Kidney glomerular epithelial cell (primary cell): ENCODE data around the gene ERCC6L.
"Not testable (repeated sequence)": the region's sequence is repeated elsewhere in the genome, so short reads cannot be mapped to it uniquely, and the experiment has no call there.

Source experiments
- DNase-seq: peaks from one replicate; lab custom pipeline; 2025; lab: John Stamatoyannopoulos, UW

The ERCC6L gene

DNA sequence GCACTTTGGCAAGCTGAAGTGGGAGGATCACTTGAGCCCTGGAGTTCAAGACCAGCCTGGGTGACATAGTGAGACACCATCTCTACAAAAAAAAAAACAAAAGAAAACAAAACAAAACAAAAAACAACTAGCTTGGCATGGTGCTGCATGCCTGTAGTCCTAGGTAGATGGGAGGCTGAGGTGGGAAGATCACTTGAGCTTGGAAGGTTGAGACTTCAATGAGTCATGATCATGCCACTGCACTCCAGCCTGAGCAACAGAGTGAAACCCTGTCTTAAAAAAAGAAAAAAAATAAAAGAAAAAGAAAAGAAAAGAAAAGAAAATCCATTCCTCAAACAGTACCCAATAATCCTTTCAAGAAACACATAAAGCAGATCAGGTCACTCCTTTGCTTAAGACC lies 14.9 kb upstream of the ERCC6L start:
- DNase-seq: peak; percentile 25

DNA sequence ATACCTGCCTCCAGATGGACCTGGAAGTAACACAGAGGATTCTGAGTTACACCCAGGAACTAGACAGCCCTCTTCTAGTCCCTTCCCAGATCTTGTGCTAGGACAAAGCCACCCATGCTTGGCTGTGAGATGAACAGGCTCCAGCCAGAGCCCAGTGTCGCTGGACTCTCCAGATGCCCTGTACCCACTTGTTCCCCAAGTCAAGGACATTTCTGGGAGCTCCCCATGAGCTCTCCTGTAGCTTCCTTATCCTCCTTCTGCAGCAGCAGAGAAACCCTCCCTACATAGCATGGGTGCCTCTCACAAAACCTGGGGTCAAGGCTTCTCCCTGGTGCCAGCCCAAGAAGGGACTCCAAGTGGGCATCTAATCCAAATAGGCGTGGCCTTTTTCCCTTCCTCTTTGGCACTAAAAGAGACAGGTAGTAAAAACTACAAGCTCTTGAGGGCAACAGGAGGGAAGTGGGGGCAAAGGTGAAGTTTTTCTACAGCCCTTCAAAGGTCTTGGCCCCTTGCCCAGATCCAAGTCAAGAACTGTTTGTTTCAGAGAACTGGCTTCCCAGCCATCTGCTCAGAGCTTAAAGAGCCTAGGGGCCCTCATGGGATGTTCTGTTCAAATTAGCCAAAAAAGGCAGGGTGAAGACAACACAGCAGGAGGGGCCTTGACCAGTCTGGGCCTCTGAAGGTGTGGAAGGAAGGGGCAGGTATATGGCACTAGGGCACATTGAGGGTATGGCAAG lies 8.5 kb upstream of the ERCC6L start:
- DNase-seq: no peak

DNA sequence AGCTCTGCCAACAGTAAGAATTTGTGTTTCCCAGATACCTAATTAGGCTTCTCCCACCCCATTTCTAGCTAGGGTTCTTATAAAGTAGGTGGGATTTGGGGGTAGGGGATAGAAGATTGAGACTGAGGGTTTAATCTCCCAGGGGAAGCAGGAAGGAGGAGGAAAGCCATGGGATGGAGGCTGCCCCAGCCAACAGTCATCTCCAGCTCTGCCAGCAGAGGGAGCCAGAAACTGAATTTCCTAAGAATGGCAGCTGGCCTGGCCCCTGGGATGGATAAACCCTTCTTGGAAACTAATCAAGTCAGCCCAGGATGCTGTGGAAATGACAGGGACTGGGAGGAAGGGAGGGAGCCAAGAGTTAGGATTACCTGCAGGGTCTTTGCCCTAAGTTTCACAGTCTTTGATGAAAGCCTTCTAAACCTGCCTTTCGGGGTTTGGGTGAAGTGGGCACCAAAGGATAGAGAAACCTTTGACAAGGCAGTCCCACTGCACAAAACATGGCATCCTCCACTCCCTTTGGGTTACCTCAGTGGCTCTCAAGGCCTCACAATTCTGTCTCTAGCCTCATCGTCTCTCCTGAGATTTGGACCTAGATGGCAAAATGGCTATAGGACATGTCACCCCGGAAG lies 6.7 kb upstream of the ERCC6L start:
- DNase-seq: no peak

DNA sequence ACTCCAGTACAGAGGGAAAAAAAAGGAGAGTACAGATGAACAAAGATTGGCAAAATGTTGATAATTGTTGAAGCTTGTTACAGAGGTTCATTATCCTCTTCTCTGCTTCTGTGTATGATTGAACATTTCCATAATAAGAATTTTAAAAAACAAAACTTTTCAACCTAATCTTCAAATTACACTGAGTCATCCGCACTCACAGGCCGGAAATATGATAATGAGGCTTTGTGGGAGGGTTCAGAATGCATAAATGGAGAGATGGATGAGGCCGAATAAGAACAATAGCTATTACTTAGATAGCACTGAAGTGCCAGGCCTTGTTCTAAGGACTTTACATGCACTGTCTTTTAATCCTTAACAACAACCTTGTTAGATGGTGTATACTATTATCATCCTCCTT lies 4.6 kb upstream of the ERCC6L start:
- no peak for DNase-seq

DNA sequence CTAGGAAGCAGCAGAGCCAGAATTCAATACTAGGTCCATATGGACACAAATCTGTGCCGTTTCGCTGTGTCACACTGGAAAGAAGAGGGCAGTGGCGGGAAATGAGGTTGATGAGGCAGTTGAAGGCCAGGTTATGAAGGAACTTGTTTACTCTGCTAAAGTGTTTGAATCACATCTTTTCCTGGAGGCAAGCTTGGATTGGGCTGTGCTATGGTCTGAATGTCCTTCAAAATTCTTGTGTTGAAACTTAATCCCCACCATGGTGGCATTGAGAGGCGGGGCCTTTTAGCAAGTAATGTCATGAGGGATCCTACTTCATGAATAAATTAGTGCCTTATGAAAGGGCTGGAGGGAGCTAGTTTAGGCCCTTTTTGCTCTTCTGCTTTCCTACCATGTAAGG lies 2.1 kb upstream of the ERCC6L start:
- no peak for DNase-seq

DNA sequence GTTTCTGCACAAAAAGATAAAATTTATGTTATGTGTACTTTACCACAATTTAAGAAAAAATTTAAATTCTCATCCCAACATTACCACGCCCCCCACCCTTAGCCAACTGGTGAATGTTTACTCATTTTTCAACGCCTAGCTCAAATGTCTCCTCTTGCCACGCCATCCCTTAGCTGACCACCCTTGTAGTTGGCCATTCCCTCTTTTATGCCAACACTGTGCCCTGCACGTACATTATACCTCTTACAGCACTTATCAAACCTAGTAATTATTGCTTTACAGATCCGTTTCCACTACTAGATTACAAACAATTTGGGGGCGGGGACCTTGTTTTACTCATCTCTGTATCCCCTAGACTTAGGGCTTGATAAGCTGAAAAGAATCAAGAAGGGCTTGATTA lies 644 bp downstream of the ERCC6L start:
- DNase-seq: no peak

DNA sequence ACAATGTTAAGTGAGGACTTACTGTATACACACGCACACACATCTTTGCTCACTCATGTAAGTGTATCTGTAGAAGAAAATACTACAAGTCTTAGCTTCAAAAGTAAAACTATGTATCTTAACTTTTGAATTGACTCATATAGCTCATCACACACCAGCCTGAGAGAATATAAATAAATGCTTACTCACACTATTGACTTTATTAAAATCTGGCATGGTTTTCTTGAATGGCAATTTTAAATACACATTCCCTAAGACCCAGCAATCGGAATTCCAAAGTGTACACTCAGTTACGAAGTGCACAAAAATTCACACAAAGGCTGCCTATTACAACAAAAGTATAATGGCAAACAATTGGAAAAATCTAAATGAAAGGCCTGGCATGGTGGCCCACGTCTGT lies 2.0 kb downstream of the ERCC6L start:
- no peak for DNase-seq

DNA sequence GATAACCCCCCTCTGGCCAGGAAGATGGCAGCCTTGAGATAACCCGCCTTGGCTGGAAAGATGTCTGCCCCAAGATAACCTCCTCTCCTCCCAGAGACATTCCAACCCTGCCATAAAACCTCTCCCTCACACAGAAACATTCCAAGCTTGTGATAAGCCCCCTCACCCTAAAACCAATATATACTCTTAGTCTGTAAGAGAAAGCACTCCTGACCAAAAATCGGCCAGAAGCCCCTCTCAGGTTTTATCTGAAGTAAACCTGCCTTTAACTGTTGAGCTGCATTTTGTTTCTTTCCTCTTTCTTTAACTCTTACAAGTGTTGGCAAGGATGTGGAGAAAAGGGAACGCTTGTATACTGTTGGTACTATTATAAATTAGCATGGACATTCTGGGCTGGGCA lies 8.5 kb downstream of the ERCC6L start:
- DNase-seq: no peak

DNA sequence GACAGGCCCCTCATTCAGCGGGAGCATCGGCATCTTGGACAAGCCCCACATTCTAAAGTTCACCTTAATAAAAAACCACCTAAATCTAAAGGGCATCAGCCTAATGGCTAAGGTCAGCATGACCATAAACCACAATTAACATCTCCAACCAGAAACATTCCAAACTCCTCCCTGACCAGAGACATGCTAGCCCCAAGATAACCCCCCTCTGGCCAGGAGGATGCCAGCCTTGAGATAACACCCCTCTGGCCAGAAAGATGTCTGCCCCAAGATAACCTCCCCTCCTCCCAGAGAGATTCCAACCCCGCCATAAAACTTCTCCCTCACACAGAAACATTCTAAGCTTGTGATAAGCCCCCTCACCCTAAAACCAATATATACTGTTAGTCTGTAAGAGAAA lies 18.5 kb downstream of the ERCC6L start:
- not testable (repeated sequence) for DNase-seq

DNA sequence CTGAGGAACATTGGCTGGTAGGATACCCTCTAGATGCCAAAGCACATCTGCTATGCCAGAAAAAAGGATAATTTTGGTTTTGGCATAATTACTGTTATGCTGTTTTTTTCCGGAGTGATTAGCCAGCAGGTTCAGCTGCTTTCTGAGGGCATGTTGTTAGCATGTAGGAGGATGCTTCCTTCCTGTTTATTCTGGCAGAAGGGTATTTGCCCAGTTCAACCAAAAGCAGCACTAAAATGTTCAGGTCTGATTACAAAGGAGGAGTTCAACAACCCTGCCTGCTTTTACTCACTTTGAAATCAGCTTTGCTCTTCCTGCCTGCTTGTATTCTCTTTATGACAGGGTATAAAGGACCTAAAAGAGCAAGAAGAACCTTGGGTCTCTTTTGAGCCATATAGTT lies 21.9 kb downstream of the ERCC6L start:
- DNase-seq: no peak

DNA sequence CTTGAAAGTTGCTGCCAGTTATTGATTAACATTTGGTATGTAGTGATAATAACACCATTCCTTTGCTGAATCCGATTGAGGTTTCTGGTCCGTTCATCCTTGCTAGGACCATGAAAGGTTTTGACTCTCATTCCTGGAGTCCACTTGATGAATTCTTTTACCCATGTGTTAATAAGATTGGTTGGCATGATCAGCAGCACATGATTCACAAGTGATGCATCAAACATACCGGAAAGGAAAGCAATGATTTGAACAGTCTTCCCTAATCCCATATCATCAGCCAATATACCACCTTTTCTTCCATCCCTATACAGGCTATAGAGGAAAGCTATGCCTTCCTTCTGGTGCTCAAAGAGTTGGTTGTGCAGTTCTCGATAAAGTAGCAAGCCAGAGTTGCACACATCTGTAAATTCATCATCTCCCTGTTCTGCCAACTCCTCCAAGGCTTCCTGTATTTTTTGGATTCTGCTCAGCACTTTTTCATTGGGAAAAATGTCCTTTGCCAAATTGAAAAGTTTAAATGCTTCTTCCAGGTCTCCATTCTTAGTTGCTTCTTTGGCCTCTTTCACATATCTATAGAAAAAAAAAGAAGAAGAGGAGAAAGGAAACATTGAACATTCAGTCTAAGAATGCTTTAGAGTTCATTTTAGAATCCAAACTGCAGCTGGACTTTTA lies 30.6 kb downstream of the ERCC6L start:
- no peak for DNase-seq

DNA sequence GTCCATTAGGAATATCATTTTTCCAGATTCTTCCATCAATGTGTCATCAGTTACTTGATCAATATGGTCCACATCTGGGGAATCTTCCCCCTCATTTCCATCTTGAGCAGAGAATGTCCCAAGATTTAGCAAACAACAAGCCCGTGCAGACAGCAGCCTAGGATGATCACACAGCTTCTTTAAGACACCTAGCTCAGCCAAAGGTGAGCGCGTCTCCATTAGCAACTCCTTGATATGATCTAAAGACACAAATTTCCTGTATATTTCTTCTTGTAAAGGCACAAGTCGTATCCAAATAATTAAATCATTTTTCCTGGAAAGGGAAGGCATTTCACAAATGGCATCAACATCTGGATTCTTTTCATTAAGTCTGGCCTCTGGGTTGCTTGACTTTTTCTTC lies 31.5 kb downstream of the ERCC6L start:
- no peak for DNase-seq

DNA sequence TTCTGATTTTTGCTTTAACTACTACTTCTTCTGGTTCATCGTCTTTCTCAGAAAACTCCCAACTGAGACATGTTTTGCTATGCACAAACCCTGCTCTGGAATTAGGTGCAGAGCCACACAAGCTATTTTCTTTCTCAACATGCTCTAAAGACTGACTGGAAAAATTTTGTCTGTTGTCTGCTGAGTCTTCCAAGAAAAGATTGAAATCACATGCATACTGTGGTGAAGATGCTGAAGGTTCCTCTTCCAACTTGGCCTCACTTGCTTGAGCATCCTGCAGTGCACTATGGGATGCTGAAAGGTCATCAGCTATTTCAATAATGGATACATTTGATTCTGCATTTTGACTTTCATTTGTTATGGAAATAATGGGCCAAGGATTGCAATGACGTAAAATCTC lies 33.1 kb downstream of the ERCC6L start:
- DNase-seq: no peak

DNA sequence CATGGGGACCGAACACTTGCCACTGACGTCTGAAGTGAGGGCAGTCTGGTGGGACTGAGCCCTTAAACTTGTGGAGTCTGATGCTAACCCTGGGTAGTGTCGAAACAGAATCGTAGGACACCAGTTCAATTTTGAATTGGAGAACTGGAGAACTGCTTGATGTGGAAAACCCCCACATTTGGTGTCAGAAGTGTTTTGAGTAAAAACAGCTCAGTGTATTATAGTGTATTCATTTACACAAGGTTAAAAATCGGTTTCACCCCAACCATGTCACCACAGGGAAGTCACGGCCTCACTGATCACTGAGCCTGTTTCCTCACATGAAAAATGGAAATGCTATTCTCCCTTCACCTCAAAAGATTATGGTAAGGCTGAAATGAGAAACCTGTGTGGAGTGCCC lies 35.4 kb downstream of the ERCC6L start:
- no peak for DNase-seq

DNA sequence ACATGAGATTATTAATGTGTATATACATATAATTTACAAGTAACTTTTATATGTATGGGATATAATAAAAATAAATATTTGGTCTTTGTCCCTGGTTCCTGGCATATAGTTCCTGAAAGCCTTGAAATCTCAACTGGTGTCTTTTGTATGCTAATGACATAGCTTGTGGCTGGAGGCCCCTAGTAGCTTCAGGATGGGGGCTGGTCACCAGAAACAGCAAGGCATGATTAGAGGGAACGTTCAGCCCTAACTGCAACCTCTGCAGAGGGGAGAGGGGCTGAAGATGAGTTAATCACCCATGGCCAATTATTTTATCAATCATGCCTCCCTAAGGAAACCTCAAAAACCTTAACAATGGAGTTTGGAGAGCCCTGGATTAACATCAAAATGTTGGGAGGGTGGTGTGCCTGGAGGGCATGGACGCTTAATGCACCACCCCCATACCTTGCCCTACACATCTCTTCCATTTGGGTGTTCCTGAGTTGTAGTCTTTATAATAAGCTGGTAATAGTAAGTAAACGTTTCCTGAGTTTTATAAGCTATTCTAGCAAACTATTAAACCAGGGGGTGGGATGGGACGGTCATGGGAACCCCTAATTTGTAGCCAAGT lies 35.9 kb downstream of the ERCC6L start:
- no peak for DNase-seq

DNA sequence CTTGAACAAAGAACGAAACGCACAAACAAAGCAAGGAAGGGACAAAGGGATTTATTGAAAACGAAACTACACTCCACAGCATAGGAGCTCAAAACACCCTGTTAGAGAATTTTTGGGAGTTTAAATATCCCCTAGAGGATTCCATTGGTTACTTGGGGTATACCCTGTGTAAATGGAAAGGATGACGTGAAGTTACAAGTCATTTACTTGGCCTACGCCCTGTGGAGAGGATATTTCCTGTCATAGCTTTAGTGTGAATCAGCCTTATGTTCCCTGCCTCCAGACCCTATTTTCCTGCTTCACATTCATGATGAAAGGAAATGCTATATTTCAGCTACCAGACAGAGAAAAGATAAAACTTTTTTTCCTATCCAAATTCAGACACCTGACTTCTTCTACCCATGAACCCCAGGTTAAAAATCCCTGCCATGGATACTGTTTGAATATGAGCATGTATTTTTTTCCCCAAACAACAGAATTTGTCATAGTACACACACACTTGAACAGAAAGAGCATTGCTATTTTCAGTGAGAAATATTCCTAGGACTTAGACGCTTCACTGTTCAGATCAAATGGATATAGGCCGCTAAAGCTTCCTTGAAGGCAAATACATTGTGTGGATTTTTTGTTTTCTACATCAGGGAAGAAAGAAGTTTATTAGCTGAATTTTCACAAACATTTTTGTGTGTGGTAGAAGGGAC lies 36.8 kb downstream of the ERCC6L start:
- peak; percentile 0 for DNase-seq

DNA sequence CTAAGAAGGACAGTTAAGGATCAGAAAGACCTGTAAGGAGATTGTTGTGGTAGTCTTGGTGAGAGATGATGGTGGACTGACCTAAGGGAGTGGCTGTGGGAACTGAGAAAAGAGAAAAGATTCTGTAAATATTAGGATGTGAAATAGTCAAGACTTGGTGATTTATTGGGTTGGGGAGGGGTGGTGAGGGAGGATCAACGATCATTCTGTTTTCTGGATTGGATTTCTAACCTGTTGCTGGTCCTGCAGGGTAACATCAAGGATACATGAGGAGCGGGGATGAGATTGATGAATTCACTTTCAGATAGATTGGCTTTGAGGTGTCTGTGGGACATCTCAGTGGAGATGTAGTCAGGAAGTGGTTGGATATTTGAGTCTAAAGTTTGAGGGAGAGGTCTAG lies 55.9 kb downstream of the ERCC6L start:
- no peak for DNase-seq

DNA sequence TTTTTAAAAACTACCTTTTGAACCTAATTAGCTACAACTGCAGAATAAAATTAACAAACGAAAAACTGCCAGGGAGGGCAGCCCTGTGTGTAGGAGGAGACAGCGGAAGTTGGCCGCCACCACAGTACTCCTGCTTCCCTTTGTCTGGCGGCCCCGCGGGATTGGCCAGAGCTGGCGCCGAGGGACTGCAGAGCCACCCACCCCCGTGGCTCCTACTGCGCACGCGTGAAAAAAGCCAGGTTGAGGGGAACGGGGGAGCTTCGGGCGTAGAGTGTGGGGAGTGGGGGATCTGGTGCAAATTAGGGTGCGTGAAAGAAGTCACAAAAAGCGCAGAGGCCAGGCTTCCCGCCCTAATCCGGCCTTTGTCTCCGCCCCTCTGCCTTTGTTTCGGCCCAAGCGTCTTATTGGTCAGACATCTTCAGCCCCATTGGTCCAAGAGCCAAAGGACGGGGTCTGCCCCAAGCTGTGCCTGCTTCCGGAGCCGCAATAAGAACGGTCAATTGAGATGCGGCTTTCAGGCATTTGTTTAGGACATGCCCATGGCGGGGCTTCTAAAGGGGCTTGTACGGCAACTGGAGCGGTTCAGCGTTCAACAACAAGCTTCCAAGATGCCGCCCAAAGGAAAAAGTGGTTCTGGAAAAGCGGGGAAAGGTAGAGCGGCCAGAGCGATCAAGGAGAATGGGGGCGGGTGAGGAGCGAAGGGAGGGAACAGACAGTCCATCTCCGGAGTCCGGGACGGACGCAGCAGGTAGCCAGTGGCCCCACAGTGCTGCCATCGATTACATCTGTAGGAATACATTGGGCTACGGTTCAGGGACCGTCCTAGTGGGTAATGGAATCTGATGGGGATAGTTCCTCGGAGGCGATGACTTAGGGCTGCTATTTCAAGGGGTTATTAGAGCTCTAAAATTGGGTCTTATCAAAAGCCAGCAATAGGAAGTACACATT lies 57.4 kb downstream of the ERCC6L start, which contains the start of gene PIN4:
Gene PIN4, plus strand, starts transcription at position 580 of the 948 bp plus-strand sequence. Its CDS starts 29 bp downstream, at position 609.
- DNase-seq: peak; percentile 79

DNA sequence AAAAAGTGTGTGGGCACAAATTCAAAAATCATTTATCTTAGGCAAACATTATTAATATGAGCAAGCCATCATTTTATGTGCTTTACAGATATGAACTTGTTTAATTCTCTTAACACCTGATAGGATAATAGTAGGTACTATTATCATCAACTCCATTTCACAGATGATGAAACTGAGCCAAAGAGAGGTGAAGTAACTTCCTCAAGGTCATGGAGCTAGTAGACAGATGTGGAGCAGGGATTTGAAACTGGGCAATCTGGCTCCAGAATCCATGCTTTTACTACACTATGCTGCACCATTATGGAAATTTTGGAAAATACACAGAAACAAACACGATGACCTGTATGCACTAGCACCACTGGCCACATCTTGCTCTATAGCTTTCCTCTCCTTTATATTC lies 58.3 kb downstream of the ERCC6L start:
- DNase-seq: no peak

DNA sequence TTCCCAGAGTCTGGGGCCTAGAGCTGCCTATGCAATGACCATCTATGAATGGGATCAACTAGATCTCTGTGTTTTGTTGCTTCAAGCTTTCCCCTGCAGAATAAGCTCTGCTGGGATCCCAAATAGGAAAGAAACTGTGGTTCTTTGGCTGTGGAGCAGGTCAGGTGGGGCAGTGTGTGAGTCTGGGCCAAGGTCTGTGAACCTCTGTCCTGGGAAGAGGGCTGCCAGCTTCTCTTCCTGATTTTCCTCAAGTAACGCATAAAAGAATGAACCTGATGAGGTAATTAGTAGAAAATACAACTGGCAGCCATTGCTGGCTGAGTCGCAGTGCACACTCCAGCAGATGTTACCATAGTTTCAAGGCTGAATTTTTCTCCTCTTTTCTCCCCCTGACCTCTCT lies 61.8 kb downstream of the ERCC6L start:
- no peak for DNase-seq

DNA sequence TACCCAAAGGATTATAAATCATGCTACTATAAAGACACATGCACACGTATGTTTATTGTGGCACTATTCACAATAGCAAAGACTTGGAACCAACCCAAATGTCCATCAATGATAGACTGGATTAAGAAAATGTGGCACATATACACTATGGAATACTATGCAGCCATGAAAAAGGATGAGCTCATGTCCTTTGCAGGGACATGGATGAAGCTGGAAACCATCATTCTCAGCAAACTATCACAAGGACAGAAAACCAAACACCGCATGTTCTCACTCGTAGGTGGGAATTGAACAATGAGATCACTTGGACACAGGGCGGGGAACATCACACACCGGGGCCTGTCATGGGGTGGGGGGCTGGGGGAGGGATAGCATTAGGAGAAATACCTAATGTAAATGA lies 62.5 kb downstream of the ERCC6L start:
- not testable (repeated sequence) for DNase-seq
